ENCODE results near the gene PDGFC.

DNA sequence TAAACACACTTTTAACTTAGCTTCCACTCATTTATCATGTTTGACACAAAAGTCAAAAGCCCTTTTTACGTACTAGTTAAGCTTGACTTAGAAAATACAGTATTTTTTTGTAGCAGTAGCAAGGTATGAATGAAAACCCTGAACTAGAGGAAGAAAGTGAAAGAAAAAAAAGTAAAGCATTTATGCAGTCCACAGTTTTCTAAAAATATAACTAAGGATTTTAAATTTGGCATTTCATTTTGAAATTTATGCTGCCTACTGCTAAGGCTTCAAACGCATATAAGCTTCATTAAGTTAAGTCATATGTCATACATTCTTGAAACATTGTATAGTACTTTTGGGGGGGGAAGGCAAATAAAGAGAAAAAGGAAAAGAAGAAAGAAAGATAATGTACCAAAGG is 201.5 kb downstream of the PDGFC start:
- TF ChIP-seq, protein P1, sequence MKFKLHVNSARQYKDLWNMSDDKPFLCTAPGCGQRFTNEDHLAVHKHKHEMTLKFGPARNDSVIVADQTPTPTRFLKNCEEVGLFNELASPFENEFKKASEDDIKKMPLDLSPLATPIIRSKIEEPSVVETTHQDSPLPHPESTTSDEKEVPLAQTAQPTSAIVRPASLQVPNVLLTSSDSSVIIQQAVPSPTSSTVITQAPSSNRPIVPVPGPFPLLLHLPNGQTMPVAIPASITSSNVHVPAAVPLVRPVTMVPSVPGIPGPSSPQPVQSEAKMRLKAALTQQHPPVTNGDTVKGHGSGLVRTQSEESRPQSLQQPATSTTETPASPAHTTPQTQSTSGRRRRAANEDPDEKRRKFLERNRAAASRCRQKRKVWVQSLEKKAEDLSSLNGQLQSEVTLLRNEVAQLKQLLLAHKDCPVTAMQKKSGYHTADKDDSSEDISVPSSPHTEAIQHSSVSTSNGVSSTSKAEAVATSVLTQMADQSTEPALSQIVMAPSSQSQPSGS (CRISPR knock-in tag; IDR thresholded peaks at IDR 0.05) = no peak
- TF ChIP-seq, protein P2, sequence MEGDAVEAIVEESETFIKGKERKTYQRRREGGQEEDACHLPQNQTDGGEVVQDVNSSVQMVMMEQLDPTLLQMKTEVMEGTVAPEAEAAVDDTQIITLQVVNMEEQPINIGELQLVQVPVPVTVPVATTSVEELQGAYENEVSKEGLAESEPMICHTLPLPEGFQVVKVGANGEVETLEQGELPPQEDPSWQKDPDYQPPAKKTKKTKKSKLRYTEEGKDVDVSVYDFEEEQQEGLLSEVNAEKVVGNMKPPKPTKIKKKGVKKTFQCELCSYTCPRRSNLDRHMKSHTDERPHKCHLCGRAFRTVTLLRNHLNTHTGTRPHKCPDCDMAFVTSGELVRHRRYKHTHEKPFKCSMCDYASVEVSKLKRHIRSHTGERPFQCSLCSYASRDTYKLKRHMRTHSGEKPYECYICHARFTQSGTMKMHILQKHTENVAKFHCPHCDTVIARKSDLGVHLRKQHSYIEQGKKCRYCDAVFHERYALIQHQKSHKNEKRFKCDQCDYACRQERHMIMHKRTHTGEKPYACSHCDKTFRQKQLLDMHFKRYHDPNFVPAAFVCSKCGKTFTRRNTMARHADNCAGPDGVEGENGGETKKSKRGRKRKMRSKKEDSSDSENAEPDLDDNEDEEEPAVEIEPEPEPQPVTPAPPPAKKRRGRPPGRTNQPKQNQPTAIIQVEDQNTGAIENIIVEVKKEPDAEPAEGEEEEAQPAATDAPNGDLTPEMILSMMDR (CRISPR knock-in tag; IDR thresholded peaks at IDR 0.05) = no peak
- TF ChIP-seq FOXK2 (IDR thresholded peaks at IDR 0.05) (no peak), YY1 (IDR thresholded peaks at IDR 0.05; ENCODE audit: insufficient read depth, insufficient replicate concordance, low read depth, low read length) (no peak), ZNF337 (CRISPR knock-in tag; IDR thresholded peaks at IDR 0.05; ENCODE audit: borderline replicate concordance, low read depth) (no peak), ZNF121 (CRISPR knock-in tag; IDR thresholded peaks at IDR 0.05) (no peak)
- TF ChIP-seq, protein P3, sequence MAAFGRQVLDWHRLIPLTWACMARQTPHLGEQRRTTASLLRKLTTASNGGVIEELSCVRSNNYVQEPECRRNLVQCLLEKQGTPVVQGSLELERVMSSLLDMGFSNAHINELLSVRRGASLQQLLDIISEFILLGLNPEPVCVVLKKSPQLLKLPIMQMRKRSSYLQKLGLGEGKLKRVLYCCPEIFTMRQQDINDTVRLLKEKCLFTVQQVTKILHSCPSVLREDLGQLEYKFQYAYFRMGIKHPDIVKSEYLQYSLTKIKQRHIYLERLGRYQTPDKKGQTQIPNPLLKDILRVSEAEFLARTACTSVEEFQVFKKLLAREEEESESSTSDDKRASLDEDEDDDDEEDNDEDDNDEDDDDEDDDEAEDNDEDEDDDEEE (CRISPR knock-in tag; IDR thresholded peaks at IDR 0.05) = no peak
- TF ChIP-seq, protein P4, sequence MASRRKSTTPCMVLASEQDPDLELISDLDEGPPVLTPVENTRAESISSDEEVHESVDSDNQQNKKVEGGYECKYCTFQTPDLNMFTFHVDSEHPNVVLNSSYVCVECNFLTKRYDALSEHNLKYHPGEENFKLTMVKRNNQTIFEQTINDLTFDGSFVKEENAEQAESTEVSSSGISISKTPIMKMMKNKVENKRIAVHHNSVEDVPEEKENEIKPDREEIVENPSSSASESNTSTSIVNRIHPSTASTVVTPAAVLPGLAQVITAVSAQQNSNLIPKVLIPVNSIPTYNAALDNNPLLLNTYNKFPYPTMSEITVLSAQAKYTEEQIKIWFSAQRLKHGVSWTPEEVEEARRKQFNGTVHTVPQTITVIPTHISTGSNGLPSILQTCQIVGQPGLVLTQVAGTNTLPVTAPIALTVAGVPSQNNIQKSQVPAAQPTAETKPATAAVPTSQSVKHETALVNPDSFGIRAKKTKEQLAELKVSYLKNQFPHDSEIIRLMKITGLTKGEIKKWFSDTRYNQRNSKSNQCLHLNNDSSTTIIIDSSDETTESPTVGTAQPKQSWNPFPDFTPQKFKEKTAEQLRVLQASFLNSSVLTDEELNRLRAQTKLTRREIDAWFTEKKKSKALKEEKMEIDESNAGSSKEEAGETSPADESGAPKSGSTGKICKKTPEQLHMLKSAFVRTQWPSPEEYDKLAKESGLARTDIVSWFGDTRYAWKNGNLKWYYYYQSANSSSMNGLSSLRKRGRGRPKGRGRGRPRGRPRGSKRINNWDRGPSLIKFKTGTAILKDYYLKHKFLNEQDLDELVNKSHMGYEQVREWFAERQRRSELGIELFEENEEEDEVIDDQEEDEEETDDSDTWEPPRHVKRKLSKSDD (CRISPR knock-in tag; IDR thresholded peaks at IDR 0.05; ENCODE audit: low read depth) = no peak
- TF ChIP-seq, protein P5, sequence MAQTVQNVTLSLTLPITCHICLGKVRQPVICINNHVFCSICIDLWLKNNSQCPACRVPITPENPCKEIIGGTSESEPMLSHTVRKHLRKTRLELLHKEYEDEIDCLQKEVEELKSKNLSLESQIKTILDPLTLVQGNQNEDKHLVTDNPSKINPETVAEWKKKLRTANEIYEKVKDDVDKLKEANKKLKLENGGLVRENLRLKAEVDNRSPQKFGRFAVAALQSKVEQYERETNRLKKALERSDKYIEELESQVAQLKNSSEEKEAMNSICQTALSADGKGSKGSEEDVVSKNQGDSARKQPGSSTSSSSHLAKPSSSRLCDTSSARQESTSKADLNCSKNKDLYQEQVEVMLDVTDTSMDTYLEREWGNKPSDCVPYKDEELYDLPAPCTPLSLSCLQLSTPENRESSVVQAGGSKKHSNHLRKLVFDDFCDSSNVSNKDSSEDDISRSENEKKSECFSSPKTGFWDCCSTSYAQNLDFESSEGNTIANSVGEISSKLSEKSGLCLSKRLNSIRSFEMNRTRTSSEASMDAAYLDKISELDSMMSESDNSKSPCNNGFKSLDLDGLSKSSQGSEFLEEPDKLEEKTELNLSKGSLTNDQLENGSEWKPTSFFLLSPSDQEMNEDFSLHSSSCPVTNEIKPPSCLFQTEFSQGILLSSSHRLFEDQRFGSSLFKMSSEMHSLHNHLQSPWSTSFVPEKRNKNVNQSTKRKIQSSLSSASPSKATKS (CRISPR knock-in tag; IDR thresholded peaks at IDR 0.05) = no peak

Data from HepG2 (cell line).